Adrenal gland (tissue), 12 donors: Measurements from ENCODE around the gene MAP2. TPM values are rescaled to one million over a fixed set of nuclear protein-coding genes. Genes with fewer than 3 reads are reported as not detected.

Source experiments
- DNase-seq, 7 donors: peaks; one replicate each; pipeline ENCODE4 v3.0.0-alpha.2; 2019 to 2020
- H3K27ac ChIP-seq, 5 donors: fragments of 200-600 bp; sonication (generic) in 4 of 5; 1 replicate in 3 of 5; 2 replicates in 2 of 5; pipeline versions ENCODE4 v1.5.1 to v1.8.0; 2016 to 2020; ENCODE audit warnings: mild to moderate bottlenecking in 1 of 5
- H3K27me3 ChIP-seq: fragments of 200-600 bp; 2 replicates; pipeline ENCODE4 v1.8.0; 2021
- H3K36me3 ChIP-seq, 2 donors: fragments of 200-600 bp; replicated peaks in 1 of 2; 1 replicate in 1 of 2; 2 replicates in 1 of 2; pipeline versions ENCODE4 v1.5.1 to v1.8.0; 2018 to 2022
- H3K4me1 ChIP-seq, 2 donors: fragments of 200-600 bp; replicated peaks in 1 of 2; 1 replicate in 1 of 2; 2 replicates in 1 of 2; pipeline versions ENCODE4 v1.5.1 to v1.8.0; 2018 to 2021
- H3K4me3 ChIP-seq, 4 donors: fragments of 200-600 bp; sonication (generic) in 3 of 4; one replicate each; pipeline ENCODE4 v1.5.1; 2016 to 2018
- H3K9me3 ChIP-seq, 3 donors: fragments of 200-600 bp; sonication (generic) in 1 of 3; replicated peaks in 1 of 3; 1 replicate in 2 of 3; 2 replicates in 1 of 3; pipeline versions ENCODE4 v1.5.1 to v1.8.0; 2016 to 2021
- CTCF ChIP-seq, 6 experiments: fragments of 450-650 bp in 4 of 6; fragments of 200-600 bp in 2 of 6; sonication (generic) in 1 of 6; IDR thresholded peaks; 1 replicate in 5 of 6; 2 replicates in 1 of 6; pipeline versions ENCODE4 v1.5.1 to v1.8.0; 2016 to 2021; ENCODE audit warnings: antibody characterized with exemption in 6 of 6, mild to moderate bottlenecking in 2 of 6, moderate library complexity in 1 of 6
- POLR2A ChIP-seq, 2 donors: fragments of 450-650 bp; IDR thresholded peaks; one replicate each; pipeline ENCODE4 v1.6.1; 2017; ENCODE audit warnings: antibody characterized with exemption in 2 of 2, mild to moderate bottlenecking in 2 of 2, moderate library complexity in 1 of 2
- WGBS, 4 donors: extraction: QIAGEN DNeasy Blood & Tissue Kit in 2 of 4; methylation state at CpG; one replicate each; pipeline versions ENCODE4 v1.1.5 to v1.1.7; 2013 to 2017; 5-methylcytosine and 5-hydroxymethylcytosine counted together
- intact Hi-C, 2 donors: fragments of 100-400 bp; cut with DNase I; formaldehyde crosslinking; loops; one replicate each; pipeline versions ENCODE4 v1.14.1 to v1.15.0; 2022 to 2023
- polyA plus RNA-seq, 3 donors: library from polyadenylated mRNA; stranded (reverse); fragments of 200-250 nt in 2 of 3; fragments of 350-450 nt in 1 of 3; fragmentation: Illumina TruSeq in 1 of 3; extraction: RNeasy Lipid Tissue Mini Kit (QIAGEN cat#74804) in 1 of 3; gene quantifications; one replicate each; pipeline ENCODE4 v1.2.3, GENCODE V29; 2013 to 2014
- total RNA-seq, 9 donors: library from RNA; depleted of rRNA in 4 of 9; stranded (reverse); fragments of >200 nt in 4 of 9; fragments of 120-200 nt in 1 of 9; fragmentation: NEBNext Ultra II Directional in 1 of 9; extraction: Animal tissue kit (Norgen Biotek cat#: 25700) in 1 of 9; gene quantifications; one replicate each; pipeline versions ENCODE4 v1.1.0 to v1.2.4, GENCODE V29; 2013 to 2023
- donor health status: healthy with polysubstance abuse.
- donor health status: Bipolar disorder and iron deficiency.
- donor health status: DM: yes; HTN: yes; CAD: no.
- donor health status: DM: no; HTN: no; CAD: no.
- donor health status: DM: no; HTN: no; CAD: no.
- donor health status: DM: yes; HTN: yes; CAD: no.

Gene MAP2
- total and polyA plus RNA-seq, 12 donors = 2.2 to 25.5 (median 6.0) TPM

- DNase-seq = no peak
These were observed 95.4 kb downstream of the MAP2 start for GRCh38 chr2:209519271-209519670.

GRCh38 chr2:209519906-209520305 is 96.1 kb downstream of the MAP2 start:
- Histone ChIP-seq H3K27ac (no peak overlapping the region), H3K36me3 (no peaks in the 10 kb centered on the region), H3K4me1 (peaks cover 0 to under 1% of the 10 kb centered on the region in 2 donors), H3K4me3 (no peak overlapping the region), H3K27me3 (no peaks in the 10 kb centered on the region), H3K9me3 (no peaks in the 10 kb centered on the region)
- TF ChIP-seq POLR2A (IDR thresholded peaks at IDR 0.05) (no peak), CTCF (IDR thresholded peaks at IDR 0.05) (no peak)
- intact Hi-C loops = no loop called here
- no peak for DNase-seq

More at GRCh38 chr2:209519271-209519670, 95.4 kb downstream of the MAP2 start:
- Histone ChIP-seq H3K36me3 (no peaks in the 10 kb centered on the region), H3K4me1 (no peaks in the 10 kb centered on the region), H3K4me3 (no peak overlapping the region), H3K27ac (no peak overlapping the region), H3K9me3 (no peaks in the 10 kb centered on the region), H3K27me3 (no peaks in the 10 kb centered on the region)
- intact Hi-C loops = no loop called here
- TF ChIP-seq POLR2A (IDR thresholded peaks at IDR 0.05) (no peak), CTCF (IDR thresholded peaks at IDR 0.05) (no peak)

GRCh38 chr2:209523041-209523740 is 99.3 kb downstream of the MAP2 start:
- no peak overlapping the region for H3K4me3 ChIP-seq
- no peak for DNase-seq
- H3K36me3 ChIP-seq = no peaks in the 10 kb centered on the region
- peaks cover 11 to 19% of the 10 kb centered on the region in 2 donors for H3K4me1 ChIP-seq
- 86 to 92% (median 90%) methylated on average over 8 of the region's 8 CpGs for WGBS, 4 donors
- intact Hi-C loops = no loop called here
- TF ChIP-seq CTCF (IDR thresholded peaks at IDR 0.05) = no peak
- TF ChIP-seq POLR2A (IDR thresholded peaks at IDR 0.05) = no peak
- no peaks in the 10 kb centered on the region for H3K27me3 ChIP-seq
- no peak overlapping the region for H3K27ac ChIP-seq
- no peaks in the 10 kb centered on the region for H3K9me3 ChIP-seq

GRCh38 chr2:209523867-209524266 is 100.0 kb downstream of the MAP2 start:
- no peak overlapping the region for H3K27ac ChIP-seq
- no peaks in the 10 kb centered on the region for H3K36me3 ChIP-seq
- no peaks in the 10 kb centered on the region for H3K27me3 ChIP-seq
- intact Hi-C loops = no loop called here
- H3K4me1 ChIP-seq = peaks cover 11 to 19% of the 10 kb centered on the region in 2 donors
- DNase-seq = no peak
- H3K4me3 ChIP-seq = no peak overlapping the region
- no peaks in the 10 kb centered on the region for H3K9me3 ChIP-seq
- TF ChIP-seq CTCF (IDR thresholded peaks at IDR 0.05) (no peak), POLR2A (IDR thresholded peaks at IDR 0.05) (no peak)
- 84 to 93% (median 89%) methylated on average over 2 of the region's 2 CpGs for WGBS, 4 donors
